Epithelial cell of proximal tubule (primary cell): ENCODE results near the gene ACADVL. TPM values are rescaled to one million over a fixed set of nuclear protein-coding genes. Genes with fewer than 3 reads are reported as not detected.
A peak's percentile ranks its signal among the peaks of the same experiment; 100 is the strongest.

Source experiments
- DNase-seq: peaks from one replicate; pipeline ENCODE4 v3.0.0-alpha.2; 2011; ENCODE audit warnings: low read depth
- H3K4me3 ChIP-seq: 2 replicates; pipeline ENCODE4 v1.5.1; 2011; ENCODE audit warnings: low read depth, mild to moderate bottlenecking, low read length
- total RNA-seq: library from RNA; depleted of rRNA; stranded (reverse); fragments of >200 nt; gene quantifications from 2 replicates; pipeline ENCODE4 v1.2.3, GENCODE V29; 2015
- TF ChIP-seq, protein P1 (sequence below): conservative IDR thresholded peaks from 2 replicates; pipeline ENCODE4 v1.5.1; 2012; ENCODE audit warnings: low read depth, mild to moderate bottlenecking, low read length

The ACADVL gene
- total RNA-seq, 1 donor from 2014 or later = 573 TPM

DNA sequence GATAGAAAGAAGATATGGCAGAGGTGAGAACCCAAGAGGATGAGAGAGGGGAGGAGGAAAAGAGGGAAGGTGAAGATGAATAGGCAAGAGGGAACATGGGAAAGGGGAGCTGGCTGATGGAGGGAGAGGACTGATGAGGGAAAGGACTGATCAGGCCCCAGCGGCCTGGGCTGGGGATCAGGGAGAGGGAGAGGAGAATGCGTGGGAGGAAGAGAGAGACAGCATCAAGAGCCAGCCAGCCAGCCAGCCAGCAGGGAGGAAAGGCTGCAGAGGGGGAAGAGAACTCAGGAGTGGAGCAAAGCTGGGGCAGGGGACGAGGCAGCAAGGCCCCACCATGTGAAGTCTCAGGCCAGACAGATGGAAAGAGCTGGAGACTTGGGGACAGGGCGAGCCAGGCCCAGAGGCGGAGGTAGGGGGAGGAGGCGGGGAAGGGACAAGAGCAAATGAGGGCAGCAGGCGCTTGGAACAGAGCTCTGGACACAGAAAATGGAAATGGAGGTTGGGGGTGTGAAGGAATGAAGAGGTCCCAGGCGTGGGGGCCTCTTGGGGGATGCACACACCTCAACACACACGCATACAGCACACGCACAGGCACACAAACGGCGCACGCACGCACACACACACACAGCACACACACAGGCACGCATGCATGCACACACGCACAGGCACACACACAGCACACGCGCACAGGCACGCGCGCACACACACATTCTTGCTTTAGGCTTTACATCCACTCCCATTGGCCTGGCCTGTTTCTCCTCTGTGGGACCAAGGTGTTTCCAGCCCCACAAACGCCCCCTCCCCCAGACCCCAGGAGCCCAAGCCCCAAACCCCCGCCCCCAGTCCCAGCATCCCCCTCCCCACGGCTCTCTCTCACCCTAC lies 12.4 kb upstream of the ACADVL start:
- DNase-seq = no peak
- TF ChIP-seq, protein P1, sequence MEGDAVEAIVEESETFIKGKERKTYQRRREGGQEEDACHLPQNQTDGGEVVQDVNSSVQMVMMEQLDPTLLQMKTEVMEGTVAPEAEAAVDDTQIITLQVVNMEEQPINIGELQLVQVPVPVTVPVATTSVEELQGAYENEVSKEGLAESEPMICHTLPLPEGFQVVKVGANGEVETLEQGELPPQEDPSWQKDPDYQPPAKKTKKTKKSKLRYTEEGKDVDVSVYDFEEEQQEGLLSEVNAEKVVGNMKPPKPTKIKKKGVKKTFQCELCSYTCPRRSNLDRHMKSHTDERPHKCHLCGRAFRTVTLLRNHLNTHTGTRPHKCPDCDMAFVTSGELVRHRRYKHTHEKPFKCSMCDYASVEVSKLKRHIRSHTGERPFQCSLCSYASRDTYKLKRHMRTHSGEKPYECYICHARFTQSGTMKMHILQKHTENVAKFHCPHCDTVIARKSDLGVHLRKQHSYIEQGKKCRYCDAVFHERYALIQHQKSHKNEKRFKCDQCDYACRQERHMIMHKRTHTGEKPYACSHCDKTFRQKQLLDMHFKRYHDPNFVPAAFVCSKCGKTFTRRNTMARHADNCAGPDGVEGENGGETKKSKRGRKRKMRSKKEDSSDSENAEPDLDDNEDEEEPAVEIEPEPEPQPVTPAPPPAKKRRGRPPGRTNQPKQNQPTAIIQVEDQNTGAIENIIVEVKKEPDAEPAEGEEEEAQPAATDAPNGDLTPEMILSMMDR = no peak
- no peak overlapping the region for H3K4me3 ChIP-seq

GRCh38 chr17:7208027-7208571 lies 11.6 kb upstream of the ACADVL start:
- no peak overlapping the region for H3K4me3 ChIP-seq
- DNase-seq = no peak
- TF ChIP-seq, protein P1 = no peak

GRCh38 chr17:7208754-7209460 lies 10.8 kb upstream of the ACADVL start:
- H3K4me3 ChIP-seq = no peak overlapping the region
- TF ChIP-seq, protein P1 = no peak
- no peak for DNase-seq

- TF ChIP-seq, protein P1 = no peak
- no peak for DNase-seq
- no peak overlapping the region for H3K4me3 ChIP-seq
Observed at GRCh38 chr17:7211491-7212273, 8.1 kb upstream of the ACADVL start.

GRCh38 chr17:7213895-7214299 lies 5.8 kb upstream of the ACADVL start:
- peak overlapping the region; percentile 50 for H3K4me3 ChIP-seq
- DNase-seq = no peak
- TF ChIP-seq, protein P1 = peak; percentile 55

DNA sequence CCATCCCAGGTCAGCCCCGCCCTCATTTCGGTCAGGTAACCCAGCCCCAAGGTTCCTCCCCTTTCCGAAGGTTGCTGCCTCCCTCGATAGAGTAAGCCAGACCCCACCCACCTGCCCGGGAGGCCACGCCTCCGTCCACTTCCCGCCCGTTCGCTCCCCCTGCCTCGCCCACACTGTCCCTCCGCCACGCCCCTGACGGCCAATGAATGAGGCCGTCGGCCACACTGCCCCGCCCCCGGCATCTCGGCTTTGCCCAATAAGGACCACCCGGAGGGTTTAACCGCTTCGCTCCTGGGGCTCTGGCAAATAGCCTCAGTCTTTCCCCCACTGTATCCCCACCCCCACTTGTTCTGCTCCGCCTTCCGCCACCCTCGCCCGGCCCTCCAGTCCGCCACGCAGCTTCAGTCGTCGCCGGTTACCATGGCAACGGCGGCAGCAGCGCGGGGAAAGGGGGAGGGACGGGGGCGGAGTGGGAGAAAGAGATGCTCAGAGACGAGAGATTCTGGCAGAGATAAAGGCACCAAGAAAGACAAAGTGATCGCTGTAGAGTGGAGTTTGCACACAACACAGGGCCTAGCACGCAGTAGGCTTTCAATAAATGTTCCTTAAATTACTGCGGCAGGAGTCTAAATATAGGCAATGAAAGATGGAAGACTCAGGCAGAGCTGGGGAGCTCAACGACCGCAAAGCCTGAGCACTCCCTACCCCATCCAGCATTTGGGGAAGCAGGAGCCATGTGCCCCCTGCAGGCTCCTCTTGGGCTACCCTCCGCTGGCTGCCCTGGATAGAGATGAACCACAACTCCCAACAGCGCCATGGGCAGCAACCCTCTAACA lies 5.2 kb upstream of the ACADVL start:
- TF ChIP-seq, protein P1 = peak; percentile 62
- DNase-seq = no peak
- H3K4me3 ChIP-seq = peak overlapping the region; percentile 50
